Measurements from ENCODE around the gene SLC25A47. TPM values are rescaled to one million over a fixed set of nuclear protein-coding genes. Genes with fewer than 3 reads are reported as not detected.

SLC25A47 gene
- total RNA-seq, 1 experiment from 2014 or later: not detected

DNA sequence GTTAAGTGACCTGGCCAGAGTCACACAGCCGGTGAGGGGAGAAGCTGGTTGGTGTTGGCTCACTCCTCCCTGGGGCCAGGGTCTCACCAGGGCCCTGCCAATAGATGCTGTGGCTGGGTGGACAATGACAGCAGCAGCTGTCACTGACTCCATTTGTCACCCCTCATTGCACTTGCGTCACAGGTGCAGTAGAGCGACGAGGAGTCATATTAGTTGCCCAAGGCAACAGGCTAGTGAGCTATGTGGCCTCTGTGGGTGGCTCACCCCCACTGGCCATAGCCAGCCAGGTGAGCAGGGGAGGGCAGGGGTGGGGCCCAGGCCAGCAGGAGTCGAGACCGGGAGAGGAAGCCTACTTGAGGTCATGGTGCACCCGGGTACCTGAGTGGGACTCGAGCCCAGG, 9.7 kb downstream of the SLC25A47 start:
- Mint-ChIP-seq H3K4me1 (no peaks in the 10 kb centered on the region), H3K9me3 (no peaks in the 10 kb centered on the region), H3K27ac (no peak overlapping the region), H3K36me3 (peaks cover 19% of the 10 kb centered on the region), H3K27me3 (ENCODE audit: low read depth) (no peaks in the 10 kb centered on the region), H3K4me3 (no peak overlapping the region)
- CTCF ChIA-PET: no interaction called here
- POLR2A ChIA-PET: no interaction called here
- ATAC-seq (no peak), DNase-seq (ENCODE audit: low spot score) (no peak)
- no peak for TF ChIP-seq ETV6 (CRISPR knock-in tag; IDR thresholded peaks at IDR 0.05)
- TF ChIP-seq, protein P1, sequence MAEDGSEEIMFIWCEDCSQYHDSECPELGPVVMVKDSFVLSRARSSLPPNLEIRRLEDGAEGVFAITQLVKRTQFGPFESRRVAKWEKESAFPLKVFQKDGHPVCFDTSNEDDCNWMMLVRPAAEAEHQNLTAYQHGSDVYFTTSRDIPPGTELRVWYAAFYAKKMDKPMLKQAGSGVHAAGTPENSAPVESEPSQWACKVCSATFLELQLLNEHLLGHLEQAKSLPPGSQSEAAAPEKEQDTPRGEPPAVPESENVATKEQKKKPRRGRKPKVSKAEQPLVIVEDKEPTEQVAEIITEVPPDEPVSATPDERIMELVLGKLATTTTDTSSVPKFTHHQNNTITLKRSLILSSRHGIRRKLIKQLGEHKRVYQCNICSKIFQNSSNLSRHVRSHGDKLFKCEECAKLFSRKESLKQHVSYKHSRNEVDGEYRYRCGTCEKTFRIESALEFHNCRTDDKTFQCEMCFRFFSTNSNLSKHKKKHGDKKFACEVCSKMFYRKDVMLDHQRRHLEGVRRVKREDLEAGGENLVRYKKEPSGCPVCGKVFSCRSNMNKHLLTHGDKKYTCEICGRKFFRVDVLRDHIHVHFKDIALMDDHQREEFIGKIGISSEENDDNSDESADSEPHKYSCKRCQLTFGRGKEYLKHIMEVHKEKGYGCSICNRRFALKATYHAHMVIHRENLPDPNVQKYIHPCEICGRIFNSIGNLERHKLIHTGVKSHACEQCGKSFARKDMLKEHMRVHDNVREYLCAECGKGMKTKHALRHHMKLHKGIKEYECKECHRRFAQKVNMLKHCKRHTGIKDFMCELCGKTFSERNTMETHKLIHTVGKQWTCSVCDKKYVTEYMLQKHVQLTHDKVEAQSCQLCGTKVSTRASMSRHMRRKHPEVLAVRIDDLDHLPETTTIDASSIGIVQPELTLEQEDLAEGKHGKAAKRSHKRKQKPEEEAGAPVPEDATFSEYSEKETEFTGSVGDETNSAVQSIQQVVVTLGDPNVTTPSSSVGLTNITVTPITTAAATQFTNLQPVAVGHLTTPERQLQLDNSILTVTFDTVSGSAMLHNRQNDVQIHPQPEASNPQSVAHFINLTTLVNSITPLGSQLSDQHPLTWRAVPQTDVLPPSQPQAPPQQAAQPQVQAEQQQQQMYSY (CRISPR knock-in tag; IDR thresholded peaks at IDR 0.05): no peak
- no peak for TF ChIP-seq NR3C1 (CRISPR knock-in tag; conservative IDR thresholded peaks at IDR 0.05; ENCODE audit: low read depth)
- TF ChIP-seq ZNF532 (CRISPR knock-in tag; IDR thresholded peaks at IDR 0.05; ENCODE audit: borderline replicate concordance): no peak

- CTCF ChIA-PET: no interaction called here
- DNase-seq (ENCODE audit: low spot score) (no peak), ATAC-seq (no peak)
- no peaks in the 10 kb centered on the region for H3K9me3 Mint-ChIP-seq
- H3K4me3 Mint-ChIP-seq: no peak overlapping the region
- POLR2A ChIA-PET: no interaction called here
- no peaks in the 10 kb centered on the region for H3K27me3 Mint-ChIP-seq (ENCODE audit: low read depth)
- H3K36me3 Mint-ChIP-seq: peaks cover 19% of the 10 kb centered on the region
- TF ChIP-seq FOXK1 (CRISPR knock-in tag; IDR thresholded peaks at IDR 0.05) (no peak), OVOL2 (CRISPR knock-in tag; IDR thresholded peaks at IDR 0.05; ENCODE audit: borderline replicate concordance) (no peak), MYBL2 (CRISPR knock-in tag; IDR thresholded peaks at IDR 0.05) (no peak), CBFB (CRISPR knock-in tag; IDR thresholded peaks at IDR 0.05; ENCODE audit: low read depth) (no peak), ZNF416 (CRISPR knock-in tag; IDR thresholded peaks at IDR 0.05) (no peak)
- TF ChIP-seq, protein P2, sequence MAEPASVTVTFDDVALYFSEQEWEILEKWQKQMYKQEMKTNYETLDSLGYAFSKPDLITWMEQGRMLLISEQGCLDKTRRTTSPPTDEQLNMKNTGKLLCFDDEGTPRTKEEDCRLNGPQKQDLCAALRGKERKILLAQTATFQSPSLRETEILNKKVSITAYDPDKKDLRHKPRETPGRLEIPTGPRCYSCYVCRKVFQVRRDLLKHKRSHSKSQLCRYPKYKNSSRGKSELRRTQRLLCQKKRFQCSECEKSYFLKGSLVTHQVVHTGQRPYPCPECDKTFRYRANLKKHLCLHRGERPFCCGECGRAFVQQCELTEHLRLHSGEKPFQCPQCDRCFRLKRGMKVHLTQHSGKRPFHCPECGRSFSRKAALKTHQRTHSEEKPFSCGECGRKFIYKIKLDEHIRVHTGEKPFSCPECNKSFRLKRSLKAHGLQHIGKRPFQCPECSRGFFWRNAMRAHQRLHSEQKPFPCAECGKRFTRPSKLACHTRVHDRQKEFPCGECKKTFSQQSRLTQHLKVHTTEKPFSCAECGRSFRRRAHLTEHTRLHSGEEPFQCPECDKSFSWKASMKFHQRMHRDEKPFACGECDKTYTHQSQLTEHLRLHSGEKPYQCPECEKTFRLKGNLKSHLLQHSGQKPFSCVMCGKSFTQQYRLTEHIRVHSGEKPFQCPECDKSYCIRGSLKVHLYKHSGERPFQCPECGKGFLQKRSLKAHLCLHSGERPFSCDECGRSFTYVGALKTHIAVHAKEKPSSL (CRISPR knock-in tag; conservative IDR thresholded peaks at IDR 0.05): no peak
- no peak overlapping the region for H3K27ac Mint-ChIP-seq
- H3K4me1 Mint-ChIP-seq: no peaks in the 10 kb centered on the region
Measured at GRCh38 chr14:100333311-100333710, 10.2 kb downstream of the SLC25A47 start.

DNA sequence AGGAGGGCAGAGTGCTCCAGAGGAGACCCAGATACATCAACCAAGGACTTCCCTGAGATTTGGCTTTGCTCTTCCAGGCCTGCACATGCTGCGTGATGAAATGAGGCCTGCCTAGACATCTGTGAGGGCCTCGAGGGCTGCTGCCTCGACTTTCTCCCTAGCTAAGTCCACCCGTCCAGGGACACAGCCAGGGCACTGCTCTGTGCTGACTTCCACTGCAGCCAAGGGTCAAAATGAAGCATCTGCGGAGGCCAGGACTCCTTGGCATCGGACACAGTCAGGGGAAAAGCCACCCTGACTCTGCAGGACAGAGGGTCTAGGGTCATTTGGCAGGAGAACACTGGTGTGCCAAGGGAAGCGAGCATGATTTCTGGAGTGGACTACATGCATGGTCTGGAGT, 10.7 kb downstream of the SLC25A47 start:
- Mint-ChIP-seq H3K4me3 (no peak overlapping the region), H3K9me3 (no peaks in the 10 kb centered on the region), H3K4me1 (no peaks in the 10 kb centered on the region), H3K27me3 (ENCODE audit: low read depth) (no peaks in the 10 kb centered on the region), H3K27ac (0 out of 2 replicates have a peak overlapping the region, but pooled peaks have one; percentile 32), H3K36me3 (peaks cover 19% of the 10 kb centered on the region)
- ChIA-PET CTCF (no interaction called here), POLR2A (no interaction called here)
- ATAC-seq (no peak), DNase-seq (ENCODE audit: low spot score) (no peak)
- no peak for TF ChIP-seq NR2C2 (CRISPR knock-in tag; IDR thresholded peaks at IDR 0.05)
- no peak for TF ChIP-seq ZNF121 (CRISPR knock-in tag; IDR thresholded peaks at IDR 0.05)
- TF ChIP-seq, protein P3, sequence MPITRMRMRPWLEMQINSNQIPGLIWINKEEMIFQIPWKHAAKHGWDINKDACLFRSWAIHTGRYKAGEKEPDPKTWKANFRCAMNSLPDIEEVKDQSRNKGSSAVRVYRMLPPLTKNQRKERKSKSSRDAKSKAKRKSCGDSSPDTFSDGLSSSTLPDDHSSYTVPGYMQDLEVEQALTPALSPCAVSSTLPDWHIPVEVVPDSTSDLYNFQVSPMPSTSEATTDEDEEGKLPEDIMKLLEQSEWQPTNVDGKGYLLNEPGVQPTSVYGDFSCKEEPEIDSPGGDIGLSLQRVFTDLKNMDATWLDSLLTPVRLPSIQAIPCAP (CRISPR knock-in tag; IDR thresholded peaks at IDR 0.05): no peak
- TF ChIP-seq, protein P2 (CRISPR knock-in tag; conservative IDR thresholded peaks at IDR 0.05): no peak
- no peak for TF ChIP-seq E2F4 (CRISPR knock-in tag; IDR thresholded peaks at IDR 0.05; ENCODE audit: borderline replicate concordance, low read depth)
- no peak for TF ChIP-seq TCF7 (CRISPR knock-in tag; IDR thresholded peaks at IDR 0.05; ENCODE audit: low read depth)
- no peak for TF ChIP-seq ZBTB43 (CRISPR knock-in tag; IDR thresholded peaks at IDR 0.05)
- TF ChIP-seq TP53 (CRISPR knock-in tag; IDR thresholded peaks at IDR 0.05): no peak
